H1 (cell line): ENCODE data around the gene BLCAP. TPM values are rescaled to one million over a fixed set of nuclear protein-coding genes. Genes with fewer than 3 reads are reported as not detected.

ENCODE experiments used
- CTCF ChIA-PET: fragments of 300-600 bp; sonication (Branson Sonifier 250); formaldehyde crosslinking; loops from one replicate; lab custom pipeline; 2021; ENCODE audit not compliant: partially characterized antibody; lab: Charles Lee
- POLR2A ChIA-PET: fragments of 300-600 bp; sonication (Branson Sonifier 250); formaldehyde crosslinking; loops from one replicate; lab custom pipeline; 2021; ENCODE audit warnings: inconsistent platforms; ENCODE audit not compliant: partially characterized antibody; lab: Charles Lee
- DNase-seq, 2 experiments: peaks; one replicate each; pipeline versions ENCODE4 v3.0.0 to v3.0.0-alpha.2; 2010 to 2022; ENCODE audit warnings: low spot score in 2 of 2, low read depth in 1 of 2, mixed read lengths in 1 of 2
- FAIRE-seq: peaks from 2 replicates; lab custom pipeline; 2011; peaks lifted over from hg19 to GRCh38; lab: Jason Lieb, UNC
- H2AFZ ChIP-seq: 2 replicates; pipeline ENCODE4 v1.8.1; 2012; ENCODE audit warnings: low read length, inconsistent platforms
- H2AK5ac ChIP-seq: 2 replicates; pipeline ENCODE4 v1.6.1; 2013; ENCODE audit warnings: low read depth, low read length
- H2BK120ac ChIP-seq: replicated peaks from 2 replicates; pipeline ENCODE3; 2013; ENCODE audit warnings: low read depth, low read length, inconsistent platforms
- H2BK12ac ChIP-seq: 2 replicates; pipeline ENCODE4 v1.6.1; 2013; ENCODE audit warnings: low read depth, low read length
- H2BK15ac ChIP-seq: 2 replicates; pipeline ENCODE4 v1.6.1; 2013; ENCODE audit warnings: low read length
- H2BK20ac ChIP-seq: 2 replicates; pipeline ENCODE4 v1.6.1; 2013; ENCODE audit warnings: low read length
- H2BK5ac ChIP-seq: 2 replicates; pipeline ENCODE4 v1.6.1; 2013; ENCODE audit warnings: low read depth, low read length
- H3K14ac ChIP-seq: 2 replicates; pipeline ENCODE4 v1.6.1; 2013; ENCODE audit warnings: inconsistent platforms; ENCODE audit not compliant: insufficient read length
- H3K18ac ChIP-seq: 2 replicates; pipeline ENCODE4 v1.6.1; 2013; ENCODE audit warnings: low read length; ENCODE audit errors: extremely low read depth
- H3K23ac ChIP-seq: 2 replicates; pipeline ENCODE4 v1.6.1; 2013; ENCODE audit warnings: inconsistent platforms; ENCODE audit not compliant: insufficient read length
- H3K23me2 ChIP-seq: 2 replicates; pipeline ENCODE4 v1.6.1; 2013; ENCODE audit warnings: low read depth, low read length
- H3K27ac ChIP-seq: 2 replicates; pipeline ENCODE4 v1.6.1; 2011; ENCODE audit warnings: low read depth, low read length, inconsistent platforms
- H3K27me3 ChIP-seq, 4 experiments: replicated peaks in 1 of 4; 1 replicate in 1 of 4; 2 replicates in 3 of 4; pipeline versions ENCODE4 v1.6.1 to v1.8.1; 2011 to 2013; ENCODE audit warnings: low read length in 3 of 4, mild to moderate bottlenecking in 3 of 4, inconsistent platforms in 2 of 4, mixed read lengths in 2 of 4, moderate library complexity in 1 of 4; ENCODE audit not compliant: control insufficient read depth in 3 of 4, insufficient read depth in 3 of 4; ENCODE audit errors: extremely low read depth in 1 of 4
- H3K36me3 ChIP-seq, 4 experiments: 2 replicates each; pipeline versions ENCODE4 v1.6.1 to v1.8.1; 2011 to 2013; ENCODE audit warnings: mild to moderate bottlenecking in 4 of 4, low read length in 3 of 4, moderate library complexity in 2 of 4, control low read depth in 1 of 4, inconsistent platforms in 1 of 4; ENCODE audit not compliant: insufficient read depth in 4 of 4, control insufficient read depth in 2 of 4
- H3K4ac ChIP-seq: replicated peaks from 2 replicates; pipeline ENCODE3; 2013; ENCODE audit warnings: low read length, low read depth, mixed read lengths, inconsistent platforms; ENCODE audit not compliant: insufficient read length
- H3K4me1 ChIP-seq, 4 experiments: replicated peaks in 1 of 4; 1 replicate in 1 of 4; 2 replicates in 3 of 4; pipeline versions ENCODE4 v1.6.1 to v1.8.1; 2011 to 2013; ENCODE audit warnings: low read length in 3 of 4, inconsistent platforms in 2 of 4, mixed read lengths in 1 of 4; ENCODE audit not compliant: insufficient read depth in 4 of 4, control insufficient read depth in 3 of 4
- H3K4me2 ChIP-seq, 2 experiments: 2 replicates each; pipeline versions ENCODE4 v1.6.1 to v1.8.1; 2011 to 2013; ENCODE audit warnings: low read depth in 2 of 2, low read length in 2 of 2, control low read depth in 1 of 2, inconsistent platforms in 1 of 2, mild to moderate bottlenecking in 1 of 2; ENCODE audit not compliant: insufficient read depth in 1 of 2
- H3K4me3 ChIP-seq, 4 experiments: fragments of 200-600, 300-600 bp in 1 of 4; sonication (generic), shearing (Covaris generic), sonication (Bioruptor Twin) in 1 of 4; 2 replicates each; pipeline versions ENCODE4 v1.5.1 to v1.8.1; 2011 to 2016; ENCODE audit warnings: low read length in 4 of 4, low read depth in 3 of 4, control low read depth in 2 of 4, inconsistent platforms in 2 of 4, mild to moderate bottlenecking in 2 of 4, mixed read lengths in 1 of 4, moderate library complexity in 1 of 4; ENCODE audit not compliant: insufficient read depth in 2 of 4; ENCODE audit errors: extremely low read depth in 1 of 4
- H3K56ac ChIP-seq: replicated peaks from 2 replicates; pipeline ENCODE3; 2013; ENCODE audit warnings: low read depth, mild to moderate bottlenecking, mixed read lengths, low read length, inconsistent platforms; ENCODE audit not compliant: insufficient read length
- H3K79me1 ChIP-seq: 2 replicates; pipeline ENCODE4 v1.6.1; 2013; ENCODE audit warnings: low read depth, low read length, control low read depth
- H3K79me2 ChIP-seq, 2 experiments: 2 replicates each; pipeline versions ENCODE4 v1.6.1 to v1.8.1; 2012 to 2013; ENCODE audit warnings: low read length in 2 of 2, mild to moderate bottlenecking in 2 of 2, inconsistent platforms in 1 of 2; ENCODE audit not compliant: insufficient read depth in 2 of 2, control insufficient read depth in 1 of 2
- H3K9ac ChIP-seq, 4 experiments: replicated peaks in 1 of 4; 1 replicate in 1 of 4; 2 replicates in 3 of 4; pipeline versions ENCODE4 v1.6.1 to v1.8.1; 2011 to 2013; ENCODE audit warnings: low read depth in 3 of 4, low read length in 3 of 4, control low read depth in 2 of 4, mild to moderate bottlenecking in 2 of 4, moderate library complexity in 2 of 4, inconsistent platforms in 1 of 4; ENCODE audit errors: extremely low read depth in 1 of 4
- H3K9me3 ChIP-seq, 2 experiments: 2 replicates each; pipeline versions ENCODE4 v1.6.1 to v1.8.1; 2012 to 2013; ENCODE audit warnings: mild to moderate bottlenecking in 2 of 2, moderate library complexity in 2 of 2, control low read depth in 1 of 2, inconsistent platforms in 1 of 2, low read depth in 1 of 2, low read length in 1 of 2, mixed read lengths in 1 of 2; ENCODE audit not compliant: insufficient read depth in 2 of 2
- H4K20me1 ChIP-seq, 2 experiments: replicated peaks in 1 of 2; 2 replicates each; pipeline versions ENCODE3 to v1.8.1; 2011 to 2013; ENCODE audit warnings: inconsistent platforms in 2 of 2, low read length in 2 of 2, mild to moderate bottlenecking in 1 of 2; ENCODE audit not compliant: insufficient read depth in 2 of 2, control insufficient read depth in 1 of 2
- H4K5ac ChIP-seq: 2 replicates; pipeline ENCODE4 v1.6.1; 2013; ENCODE audit warnings: low read length, low read depth, mixed read lengths, inconsistent platforms; ENCODE audit not compliant: insufficient read length
- H4K8ac ChIP-seq: 2 replicates; pipeline ENCODE4 v1.8.0; 2013; ENCODE audit warnings: mild to moderate bottlenecking, moderate library complexity, low read length, inconsistent platforms; ENCODE audit not compliant: insufficient read depth; ENCODE audit errors: extremely low read depth
- H4K91ac ChIP-seq: replicated peaks from 2 replicates; pipeline ENCODE3; 2013; ENCODE audit warnings: low read length, mixed read lengths, inconsistent platforms; ENCODE audit not compliant: insufficient read length
- BRCA1 ChIP-seq: IDR thresholded peaks from 2 replicates; pipeline ENCODE4 v1.6.1; 2012; ENCODE audit warnings: low read depth, low read length, improper control_type of control experiment
- POU5F1 ChIP-seq: IDR thresholded peaks from 2 replicates; pipeline ENCODE4 v1.6.1; 2011; ENCODE audit warnings: low read depth, mild to moderate bottlenecking, low read length, moderate library complexity
- RFX5 ChIP-seq: IDR thresholded peaks from 2 replicates; pipeline ENCODE4 v1.6.1; 2011; ENCODE audit warnings: low read depth, low read length, improper control_type of control experiment, borderline replicate concordance
- RXRA ChIP-seq: IDR thresholded peaks from 2 replicates; pipeline ENCODE4 v1.6.1; 2011; ENCODE audit warnings: low read depth, mild to moderate bottlenecking, low read length, moderate library complexity; ENCODE audit not compliant: insufficient read depth
- TBP ChIP-seq: IDR thresholded peaks from 2 replicates; pipeline ENCODE4 v1.6.1; 2011; ENCODE audit warnings: low read depth, low read length, improper control_type of control experiment
- USF2 ChIP-seq: IDR thresholded peaks from 2 replicates; pipeline ENCODE4 v1.6.1; 2011; ENCODE audit warnings: low read length, improper control_type of control experiment
- WGBS, 2 experiments: shearing (Covaris generic) in 1 of 2; methylation state at CpG; one replicate each; pipeline versions ENCODE4 v1.1.6 to v1.1.7; 2013 to 2015; ENCODE audit warnings: low lambda C conversion rate in 2 of 2, mixed read lengths in 2 of 2, inconsistent platforms in 1 of 2, low coverage in 1 of 2, missing lambda C conversion rate in 1 of 2; ENCODE audit not compliant: insufficient replicate concordance in 2 of 2, insufficient coverage in 1 of 2, insufficient read length in 1 of 2; ENCODE audit errors: extremely low coverage in 1 of 2, missing lambda C conversion rate in 1 of 2; 5-methylcytosine and 5-hydroxymethylcytosine counted together
- polyA plus RNA-seq, 7 experiments: library from polyadenylated mRNA; depleted of rRNA in 3 of 7; stranded (reverse) in 5 of 7; unstranded in 2 of 7; fragments of >200 nt in 5 of 7; fragments of 200-250 nt in 2 of 7; gene quantifications; 1 replicate in 5 of 7; 2 replicates in 1 of 7; 4 replicates in 1 of 7; pipeline versions ENCODE4 v1.2.1 to v1.2.3, GENCODE V29; 2011 to 2013; ENCODE audit warnings: missing spikeins in 2 of 7, mixed read lengths in 2 of 7
- total RNA-seq: library from RNA; stranded (reverse); fragmentation: NEBNext Ultra II Directional; extraction: Animal tissue kit (Norgen Biotek cat#: 25700); gene quantifications from 2 replicates; pipeline ENCODE4 v1.2.1, GENCODE V29; 2021

The BLCAP gene
- total and polyA plus RNA-seq, 2 of the 8 experiments (the other 6 are each of a cell fraction or from before 2014, with no cell fraction given): 60.3 to 72.2 TPM

GRCh38 chr20:37542281-37542680 lies 14.6 kb upstream of the BLCAP start:
- Histone ChIP-seq H3K23me2 (no peaks in the 10 kb centered on the region), H2BK120ac (no peak overlapping the region), H2BK20ac (no peak overlapping the region), H3K23ac (no peak overlapping the region), H3K56ac (no peak overlapping the region), H3K14ac (no peak overlapping the region), H2AK5ac (no peak overlapping the region), H4K8ac (no peak overlapping the region), H2BK15ac (no peak overlapping the region), H3K79me1 (no peaks in the 10 kb centered on the region), H3K18ac (no peak overlapping the region), H3K36me3 (no peaks in the 10 kb centered on the region), H2BK5ac (no peak overlapping the region), H4K20me1 (no peaks in the 10 kb centered on the region), H3K9me3 (no peaks in the 10 kb centered on the region), H3K4me2 (no peak overlapping the region), H3K79me2 (no peaks in the 10 kb centered on the region), H4K91ac (no peak overlapping the region), H4K5ac (no peak overlapping the region), H3K9ac (no peak overlapping the region), H2BK12ac (no peak overlapping the region), H3K4me1 (no peaks in the 10 kb centered on the region), H3K27me3 (no peaks in the 10 kb centered on the region), H3K4ac (no peak overlapping the region), H2AFZ (0 out of 2 replicates have a peak overlapping the region, but pooled peaks have one; percentile 58), H3K4me3 (no peak overlapping the region), H3K27ac (no peak overlapping the region)
- POLR2A ChIA-PET: interaction anchor here (0.6 to 1.0 kb wide), 2 partner anchors 37 to 421 kb away, joined by 3 to 4 read pairs; no protein-coding TSS in a partner anchor
- WGBS, 2 experiments: 92% methylated on average over 6 of the region's 6 CpGs; no CpG with 5 or more reads in 1 of the 2 experiments
- TF ChIP-seq RXRA (no peak), USF2 (no peak), RFX5 (no peak), POU5F1 (no peak), BRCA1 (no peak), TBP (no peak)
- DNase-seq (no peak), FAIRE-seq (no peak)
- CTCF ChIA-PET: interaction anchor here (0.6 to 2.2 kb wide), 8 partner anchors 22 to 313 kb away, joined by 3 to 9 read pairs (median 3); no protein-coding TSS in a partner anchor
